AG09309 (cell line): Measurements from ENCODE around the gene WDR91.

ENCODE experiments used
- DNase-seq: peaks from one replicate; pipeline ENCODE4 v3.0.0-alpha.2; 2010; ENCODE audit warnings: low read depth
- H3K4me3 ChIP-seq: 2 replicates; pipeline ENCODE4 v1.5.1; 2011; ENCODE audit warnings: mild to moderate bottlenecking, low read depth, low read length, moderate library complexity; ENCODE audit not compliant: control insufficient read depth
- CTCF ChIP-seq: IDR thresholded peaks from 2 replicates; pipeline ENCODE4 v1.5.1; 2011; ENCODE audit warnings: mild to moderate bottlenecking, low read depth, low read length, inconsistent platforms; ENCODE audit not compliant: insufficient read depth, control insufficient read depth; ENCODE audit errors: missing control alignments

The WDR91 gene

DNA sequence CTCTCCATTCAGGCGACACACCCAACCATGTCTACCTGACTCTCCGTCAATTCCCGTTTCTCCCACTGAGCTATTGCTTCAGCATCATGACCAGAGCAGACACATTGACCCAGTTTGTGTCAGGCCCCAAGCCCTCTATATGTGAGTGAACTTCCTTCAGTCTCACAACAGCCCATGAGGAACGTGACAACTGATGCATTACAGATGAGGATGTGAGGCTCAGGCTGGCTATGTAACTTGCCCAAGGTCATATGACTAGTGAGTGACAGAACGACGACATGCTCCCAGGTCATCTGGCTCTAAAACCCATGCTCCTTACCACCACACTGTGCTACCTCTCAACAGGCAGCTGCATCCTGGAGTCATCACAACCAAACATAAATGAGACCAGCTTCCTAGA, 59.8 kb downstream of the WDR91 start:
- no peak for TF ChIP-seq CTCF

DNA sequence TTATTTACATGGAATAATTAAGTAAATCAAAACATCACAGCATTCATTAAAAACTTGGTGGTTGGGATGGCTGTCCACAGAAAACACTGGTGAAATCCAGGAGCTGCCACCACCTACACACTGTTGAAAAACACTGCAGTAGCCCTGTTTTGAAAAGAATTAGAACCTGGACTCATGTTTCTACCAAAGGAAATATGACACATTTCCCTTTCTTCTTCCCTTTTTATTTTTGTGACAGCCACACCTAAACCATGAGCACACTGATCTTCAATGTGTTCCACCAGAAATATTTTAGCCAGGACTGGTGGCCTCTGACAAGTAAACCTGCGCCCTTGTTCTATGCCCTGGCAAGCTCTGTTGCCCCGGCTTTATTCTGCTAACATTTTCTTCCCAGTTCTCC, 60.2 kb downstream of the WDR91 start:
- no peak for DNase-seq
- H3K4me3 ChIP-seq, result no peak overlapping the region
- TF ChIP-seq CTCF, result no peak

More for the DNA sequence above, 59.8 kb downstream of the WDR91 start:
- no peak overlapping the region for H3K4me3 ChIP-seq
- DNase-seq, result no peak

- TF ChIP-seq CTCF, result no peak
- H3K4me3 ChIP-seq, result no peak overlapping the region
- DNase-seq, result no peak
These were observed 61.1 kb downstream of the WDR91 start for GRCh38 chr7:135150072-135150782.

DNA sequence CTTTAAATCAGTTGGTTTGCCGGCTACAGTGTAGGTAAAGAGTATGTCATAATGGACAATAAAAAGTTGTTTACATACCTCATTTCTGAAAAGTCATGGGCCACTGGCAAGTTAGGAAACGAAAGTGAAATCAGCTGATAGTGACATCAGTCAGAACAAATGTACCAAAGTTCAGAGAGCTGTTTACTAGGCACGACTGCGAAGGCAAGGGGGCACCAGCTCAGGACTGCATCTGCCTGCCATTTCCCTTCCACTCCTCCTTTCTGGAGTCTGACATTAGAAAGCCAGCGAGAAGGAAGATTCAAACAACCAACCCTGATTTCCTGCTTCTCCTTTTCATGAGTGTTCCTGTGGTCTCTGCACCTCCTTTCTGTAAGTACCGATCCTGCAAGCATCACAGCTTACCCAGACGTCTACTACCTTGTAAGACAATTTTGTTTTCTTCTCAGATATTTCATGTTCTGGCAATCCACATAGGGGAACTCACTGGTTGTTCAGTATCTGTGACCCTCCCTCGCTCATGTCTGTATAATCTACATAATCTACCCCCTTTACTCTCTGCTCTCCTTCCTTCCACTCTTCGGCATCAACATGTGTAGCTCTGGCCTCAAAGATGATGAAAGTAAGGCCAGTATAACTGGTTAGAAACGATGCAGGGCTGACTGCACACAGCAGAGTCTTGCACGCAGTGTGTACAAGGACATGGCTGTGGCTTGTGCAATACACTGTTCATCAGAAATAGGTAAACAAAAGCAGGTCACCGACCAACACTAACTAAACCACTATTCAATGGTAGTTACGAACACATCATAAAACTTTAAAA, 63.2 kb downstream of the WDR91 start, which contains the start of gene TMEM140:
TMEM140 (plus strand) TSS at position 174 of the 823 bp plus-strand sequence. CDS start 16,370 bp downstream, outside the sequence.
- TF ChIP-seq CTCF, result no peak
- no peak for DNase-seq
- no peak within 1 kb of the TSS for H3K4me3 ChIP-seq

DNA sequence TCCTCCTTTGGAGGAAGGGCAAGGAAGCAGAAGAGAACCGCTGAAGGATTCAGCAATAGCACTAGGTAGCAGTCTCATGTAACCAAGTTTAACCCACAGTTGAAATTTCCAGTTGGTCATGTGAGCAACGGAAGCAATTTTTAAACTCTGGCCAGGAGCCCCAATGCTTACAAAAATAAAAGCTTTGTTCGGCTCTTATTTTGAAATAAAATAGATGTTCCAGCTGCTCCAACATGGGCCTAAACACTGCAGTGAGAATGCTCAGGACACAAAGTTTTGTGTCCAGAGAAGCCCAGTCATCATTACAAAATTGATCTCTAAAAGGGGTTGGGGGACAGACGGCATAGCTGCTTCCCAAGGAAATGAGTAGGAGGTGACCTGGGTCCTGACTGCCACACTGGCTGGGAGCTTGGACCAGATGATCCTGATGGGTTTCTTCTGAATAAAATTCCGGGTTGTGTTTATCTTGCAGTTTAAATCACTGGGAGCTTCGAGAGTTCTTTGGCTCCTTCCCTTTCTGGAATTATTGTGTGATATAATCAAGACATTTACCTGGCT, 63.9 kb downstream of the WDR91 start:
- DNase-seq, result no peak
- H3K4me3 ChIP-seq, result no peak overlapping the region

More for the DNA sequence above, 63.9 kb downstream of the WDR91 start:
- no peak for TF ChIP-seq CTCF
